Measurements from ENCODE around the gene PHTF1.

PHTF1 gene

DNA sequence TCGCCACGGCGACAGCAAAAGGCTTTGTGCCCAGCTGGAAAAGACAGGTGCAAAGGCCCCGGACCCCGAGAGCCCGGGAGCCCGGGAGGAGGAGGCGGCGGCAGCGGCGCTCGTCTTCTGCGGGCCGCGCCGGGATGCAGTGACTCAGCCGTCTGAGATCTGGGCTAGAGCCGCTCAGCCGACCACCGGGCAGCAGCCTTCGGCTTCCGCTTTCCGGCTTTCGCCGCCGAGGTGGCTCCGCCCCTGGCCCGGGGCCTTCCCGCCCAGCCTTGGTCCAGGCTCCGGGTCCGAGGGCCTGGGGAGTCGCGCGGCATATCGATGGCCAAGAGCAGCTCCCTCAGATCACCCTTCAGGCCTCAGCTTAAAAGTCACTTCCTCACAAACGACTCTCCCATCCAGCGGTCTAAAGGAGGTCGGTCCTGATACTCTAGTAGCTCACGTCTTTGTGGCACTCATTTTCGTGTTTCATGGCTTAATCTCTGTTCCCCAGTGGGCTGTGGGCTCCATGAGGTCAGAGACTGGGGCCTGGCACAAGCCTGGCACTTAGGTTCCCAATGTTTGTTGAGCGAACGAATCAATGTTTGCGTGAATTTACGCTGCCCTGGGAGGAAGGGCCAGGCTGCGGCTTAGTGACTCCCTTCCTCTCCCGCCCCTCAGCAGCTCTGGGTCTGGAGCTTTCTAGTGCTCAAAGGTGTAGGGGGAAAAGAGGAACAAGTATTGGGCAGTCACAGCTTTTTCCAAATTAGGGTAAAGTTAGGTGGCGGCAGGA lies at the start of gene PHTF1:
PHTF1 (minus strand) TSS at position 154 of the 769 bp plus-strand sequence. CDS start 783 bp downstream, outside the sequence.
- peak; percentile 94 for DNase-seq

GRCh38 chr1:113808450-113809195 lies 49.3 kb upstream of the PHTF1 start:
- no peak for DNase-seq

- no peak for DNase-seq
Measured at GRCh38 chr1:113805639-113806038, 46.4 kb upstream of the PHTF1 start.

DNA sequence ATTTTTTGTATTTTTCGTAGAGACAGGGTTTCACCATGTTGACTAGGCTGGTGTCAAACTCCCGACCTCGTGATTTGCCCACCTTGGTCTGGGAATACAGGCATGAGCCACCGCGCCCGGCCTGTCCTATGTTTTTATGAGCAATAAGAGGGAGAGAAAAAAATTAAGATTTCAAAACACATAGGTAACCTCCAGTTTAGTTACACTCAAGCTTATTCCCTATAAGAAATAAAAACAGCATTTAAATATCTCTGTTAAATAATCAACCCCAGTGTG lies 45.9 kb upstream of the PHTF1 start:
- DNase-seq: no peak

DNA sequence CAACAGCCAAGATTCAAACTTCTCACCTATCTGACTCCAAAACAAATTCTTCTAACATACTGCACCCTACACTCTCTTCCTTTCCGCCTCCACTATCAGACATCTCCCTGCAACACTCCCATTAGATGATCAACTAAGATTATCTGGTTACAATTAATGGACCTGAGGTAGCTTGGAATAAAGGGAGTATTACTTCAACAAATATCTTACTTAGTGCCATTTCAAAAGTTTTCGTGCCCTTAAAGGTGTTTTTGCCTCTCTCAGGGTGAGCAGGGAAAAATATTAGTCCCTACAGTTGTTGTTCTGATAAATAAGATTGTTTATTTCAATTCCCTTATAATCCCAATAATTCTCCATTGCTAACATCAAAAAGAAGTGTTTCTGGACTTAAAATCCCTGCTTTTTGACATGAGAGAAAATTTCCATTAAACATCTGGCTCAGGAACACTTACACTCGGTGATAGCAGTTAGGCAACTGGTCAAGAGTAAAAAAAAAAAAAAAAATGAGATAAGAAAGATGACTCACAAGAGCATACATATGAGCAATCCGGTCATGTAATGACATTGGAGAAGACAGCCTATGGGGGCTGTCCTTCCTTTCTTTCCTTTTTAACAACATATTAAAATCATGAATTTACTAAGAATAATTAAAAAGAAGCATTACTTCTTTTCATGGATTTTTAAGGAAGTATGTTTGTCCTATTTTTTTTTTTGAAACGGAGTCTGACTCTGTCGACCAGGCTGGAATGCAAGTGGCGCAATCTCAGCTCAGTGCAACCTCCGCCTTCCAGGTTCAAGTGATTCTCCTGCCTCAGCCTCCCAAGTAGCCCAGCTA lies 45.4 kb upstream of the PHTF1 start:
- no peak for DNase-seq

DNA sequence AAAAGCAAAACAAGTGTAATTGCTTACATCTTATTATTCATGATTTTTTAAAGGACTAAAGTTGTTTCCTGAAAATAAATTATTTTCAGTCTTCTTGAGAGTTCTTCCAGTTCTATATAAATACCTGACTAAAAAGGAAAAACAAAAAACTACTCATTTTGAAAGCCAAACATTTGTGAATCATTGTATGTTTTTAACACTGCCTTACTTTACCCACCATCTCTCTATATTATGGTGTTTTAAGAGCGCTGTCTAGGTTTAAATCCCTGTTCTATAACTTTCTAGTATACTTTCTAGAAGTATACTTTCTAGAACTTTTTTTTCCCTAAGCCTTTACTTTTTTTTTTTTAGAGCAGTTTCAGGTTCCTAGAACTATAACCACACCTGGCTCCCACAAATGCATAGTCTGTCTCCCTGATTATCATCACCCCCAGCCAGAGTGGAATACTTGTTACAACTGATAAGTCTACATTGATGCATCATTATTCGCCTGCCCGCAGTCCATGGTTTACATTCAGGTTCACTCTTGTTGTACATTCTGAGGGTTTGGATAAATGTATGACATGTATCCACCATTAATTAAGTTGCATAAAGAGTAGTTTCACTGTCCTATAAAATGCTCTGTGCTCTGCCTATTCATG lies 43.2 kb upstream of the PHTF1 start:
- DNase-seq: no peak

- no peak for DNase-seq
Measured at GRCh38 chr1:113800487-113800886, 41.2 kb upstream of the PHTF1 start.

DNA sequence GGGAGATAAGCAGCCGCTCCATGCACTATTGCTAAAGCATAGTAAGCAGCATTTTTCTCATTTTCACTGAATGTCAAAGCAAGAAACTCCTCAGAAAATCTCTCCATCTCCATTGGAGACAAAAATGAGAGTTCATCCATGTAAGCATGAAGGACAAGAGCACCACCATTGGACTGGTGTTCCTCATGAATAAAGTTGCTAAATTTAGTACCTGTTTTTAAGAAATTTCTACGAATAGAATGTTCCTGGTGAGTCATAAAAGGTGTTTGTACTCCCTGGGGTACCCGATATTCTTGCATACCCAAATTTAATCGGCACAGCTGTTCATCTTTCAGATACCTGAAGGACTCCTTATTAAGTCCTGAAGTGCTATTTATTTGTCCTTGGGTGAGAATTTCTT lies 38.2 kb upstream of the PHTF1 start:
- DNase-seq: no peak

DNA sequence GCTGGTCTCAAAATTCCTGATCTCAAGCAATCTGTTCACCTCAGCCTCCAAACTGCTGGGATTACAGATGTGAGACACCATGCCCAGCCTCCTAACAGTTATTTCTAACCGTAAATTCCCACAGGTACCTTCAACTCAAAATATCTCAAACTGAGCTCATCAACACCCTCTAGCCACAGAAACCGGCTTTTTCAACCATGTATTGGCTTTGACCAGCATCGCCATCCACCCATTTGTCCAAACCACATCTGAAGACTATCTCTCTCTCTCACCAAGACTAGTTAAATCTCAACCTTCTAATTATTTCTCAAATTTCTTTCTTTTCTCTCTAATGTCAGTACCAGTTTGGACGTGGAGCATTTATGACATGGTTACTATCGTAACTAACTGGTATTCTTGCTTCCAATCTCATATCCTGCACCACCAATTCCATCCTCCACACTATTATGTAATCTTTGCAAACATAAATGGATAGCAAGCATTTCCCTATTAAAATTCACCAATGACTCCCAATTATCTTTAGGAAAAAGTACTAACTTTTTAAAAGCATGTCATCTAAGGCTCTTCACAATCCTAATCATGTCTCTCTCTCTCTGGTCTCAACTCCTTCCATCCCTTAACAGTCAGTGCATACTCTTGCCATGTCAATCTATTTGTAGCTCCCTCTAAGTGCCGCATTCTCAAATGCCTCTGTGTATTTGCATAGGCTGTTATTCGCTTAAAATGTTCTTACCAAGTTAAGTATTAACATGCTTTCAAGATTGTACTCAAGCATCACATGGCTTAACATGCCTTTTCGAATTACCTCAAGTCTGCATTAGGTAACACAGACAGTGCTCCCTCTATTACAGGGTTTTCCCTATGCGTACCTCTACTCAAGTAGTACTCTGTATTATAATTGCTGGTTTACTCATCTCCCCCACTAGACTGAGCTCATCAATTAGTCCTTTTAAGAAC lies 34.9 kb upstream of the PHTF1 start:
- no peak for DNase-seq

DNA sequence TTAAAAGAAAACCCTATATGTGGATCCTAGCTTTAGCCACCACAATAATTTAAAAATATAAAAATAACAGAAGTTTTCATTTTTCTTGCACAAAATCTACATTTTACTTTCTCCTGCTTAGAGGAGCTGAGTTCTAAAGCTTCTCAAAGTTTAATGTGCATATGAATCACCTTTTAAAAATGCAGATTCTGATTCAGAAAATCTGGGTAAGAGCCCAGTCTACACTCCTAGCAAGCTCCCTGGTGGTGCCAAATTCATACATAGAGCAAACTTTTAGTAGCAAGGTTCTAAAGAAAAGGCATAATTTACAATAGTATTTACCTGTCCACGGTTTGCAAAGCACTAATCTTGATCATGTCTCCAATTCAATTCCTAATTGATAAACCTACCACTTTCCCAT lies 33.7 kb upstream of the PHTF1 start:
- no peak for DNase-seq

DNA sequence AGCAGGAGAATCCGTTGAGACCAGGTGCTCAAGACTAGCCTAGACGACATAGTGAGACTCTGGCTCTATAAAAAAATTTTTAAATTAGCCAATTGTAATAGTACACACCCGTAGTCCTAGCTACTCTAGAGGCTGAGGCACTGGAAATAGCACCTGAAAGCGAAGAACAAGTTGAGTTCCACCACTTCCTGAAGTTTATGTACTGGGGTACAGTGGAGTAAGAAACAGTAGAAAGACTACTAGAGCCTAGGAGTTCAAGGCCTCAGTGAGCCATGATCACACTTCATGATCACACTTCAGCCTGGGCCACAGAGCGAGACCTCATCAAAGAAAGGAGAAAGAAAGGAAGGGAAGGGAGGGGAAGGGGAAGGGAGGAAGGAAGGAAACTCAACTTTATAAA lies 33.2 kb upstream of the PHTF1 start:
- DNase-seq: no peak

DNA sequence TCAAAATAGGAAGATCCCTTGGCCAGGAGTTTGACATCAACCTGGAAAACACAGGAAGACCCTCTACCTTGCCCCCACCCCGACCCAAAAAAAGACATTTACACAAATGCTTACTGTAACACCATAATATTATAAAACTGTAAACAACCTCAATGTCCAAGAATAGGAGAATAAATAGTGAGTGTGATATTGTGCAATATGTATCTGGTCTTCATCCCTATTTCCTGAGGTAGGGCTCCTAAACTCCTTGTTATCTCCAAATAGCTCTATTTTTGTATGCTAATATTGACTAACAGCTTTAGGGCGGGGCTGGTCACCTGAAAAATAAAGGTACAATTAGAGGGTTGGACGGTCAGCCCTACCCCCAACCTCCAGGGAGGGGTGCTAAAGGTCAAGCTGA lies 29.5 kb upstream of the PHTF1 start:
- DNase-seq: no peak

GRCh38 chr1:113787663-113788062 lies 28.4 kb upstream of the PHTF1 start:
- no peak for DNase-seq

GRCh38 chr1:113786069-113786468 lies 26.8 kb upstream of the PHTF1 start:
- DNase-seq: no peak

GRCh38 chr1:113784104-113784779 lies 25.0 kb upstream of the PHTF1 start:
- no peak for DNase-seq

- DNase-seq: no peak
Measured at GRCh38 chr1:113783254-113784103, 24.2 kb upstream of the PHTF1 start.

DNA sequence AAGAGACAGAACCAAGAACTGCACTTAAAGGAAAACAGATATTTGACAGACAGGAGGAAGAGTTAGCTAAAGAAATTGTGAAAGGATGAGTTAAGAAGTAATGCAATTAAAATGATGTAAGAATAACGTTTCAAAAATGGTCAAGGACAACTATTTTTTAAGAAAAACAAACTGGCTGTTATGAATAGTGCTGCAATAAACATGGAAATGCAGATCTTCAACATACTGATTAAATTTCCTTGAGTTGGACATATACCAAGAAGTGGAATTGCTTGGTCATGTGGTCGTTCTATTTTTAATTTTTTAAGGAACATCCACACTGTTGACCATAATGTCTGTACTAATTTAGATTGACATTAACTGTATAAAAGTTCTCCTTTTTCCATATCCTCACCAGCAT lies 23.1 kb upstream of the PHTF1 start:
- DNase-seq: no peak

GRCh38 chr1:113780374-113781146 lies 21.3 kb upstream of the PHTF1 start:
- no peak for DNase-seq

DNA sequence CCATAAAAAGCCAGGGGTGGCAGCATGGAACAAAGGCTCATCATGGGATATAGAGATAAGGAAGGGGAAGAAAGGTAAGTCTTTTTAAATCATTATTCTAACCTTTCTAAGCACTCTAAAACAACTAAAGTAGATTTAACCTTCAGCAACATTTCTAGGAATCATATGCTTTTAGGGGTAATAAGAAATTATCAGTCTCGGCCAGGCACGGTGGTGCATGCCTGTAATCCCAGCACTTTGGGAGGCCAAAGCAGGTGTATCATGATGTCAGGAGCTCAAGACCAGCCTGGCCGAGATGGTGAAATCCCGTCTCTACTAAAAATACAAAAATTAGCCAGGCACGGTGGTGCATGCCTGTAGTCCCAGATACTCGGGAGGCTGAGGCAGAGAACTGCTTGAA lies 20.3 kb upstream of the PHTF1 start:
- DNase-seq: no peak

DNA sequence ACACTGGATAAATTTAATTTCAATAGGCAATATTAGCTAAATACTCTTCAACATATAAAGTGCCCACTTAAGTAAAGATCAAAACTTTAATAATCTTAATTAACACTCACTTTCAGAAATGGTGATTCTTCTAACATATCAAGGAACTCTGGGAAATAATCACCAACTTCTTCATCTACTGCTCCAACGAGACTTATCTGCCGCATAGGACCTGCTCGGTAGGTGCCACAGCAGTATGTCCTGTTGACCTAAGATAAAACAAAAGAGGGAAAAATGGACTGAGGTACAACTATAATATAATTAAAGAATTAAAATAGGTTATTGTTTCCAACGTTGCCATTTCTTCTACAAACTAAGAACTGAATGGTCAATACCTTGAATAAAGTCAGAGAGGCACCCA lies 18.3 kb upstream of the PHTF1 start:
- no peak for DNase-seq
